NCI-H524 (cell line): ENCODE measurements around the gene RNF220.
"Not testable (repeated sequence)": the region's sequence is repeated elsewhere in the genome, so short reads cannot be mapped to it uniquely, and the experiment has no call there.

ENCODE experiments used
- DNase-seq, 2 experiments: peaks; one replicate each; lab custom pipeline; 2025; lab: John Stamatoyannopoulos, UW

Gene RNF220

GRCh38 chr1:44654621-44655187 is 249.6 kb downstream of the RNF220 start:
- no peak for DNase-seq

GRCh38 chr1:44655609-44656008 is 250.6 kb downstream of the RNF220 start:
- DNase-seq: peak in 1 of 2 experiments; percentile 40

GRCh38 chr1:44659566-44659965 is 254.5 kb downstream of the RNF220 start:
- no peak for DNase-seq

- DNase-seq: peak; percentile 58 to 73
Observed at GRCh38 chr1:44660176-44660575, 255.1 kb downstream of the RNF220 start.

GRCh38 chr1:44661781-44662682 is 257.0 kb downstream of the RNF220 start:
- DNase-seq: peak; percentile 93 to 98

- peak in 1 of 2 experiments; percentile 24 for DNase-seq
Observed at GRCh38 chr1:44662683-44663030, 257.6 kb downstream of the RNF220 start.

- no peak for DNase-seq
Observed at GRCh38 chr1:44663417-44663816, 258.4 kb downstream of the RNF220 start.

- DNase-seq: no peak
Observed at GRCh38 chr1:44664730-44665370, 259.8 kb downstream of the RNF220 start.

- not testable (repeated sequence) for DNase-seq
Observed at GRCh38 chr1:44666719-44667118, 261.7 kb downstream of the RNF220 start.

GRCh38 chr1:44670751-44671640 is 265.9 kb downstream of the RNF220 start:
- DNase-seq: no peak

GRCh38 chr1:44672254-44672955 is 267.4 kb downstream of the RNF220 start:
- DNase-seq: no peak

- DNase-seq: peak; percentile 53 to 57
Observed at GRCh38 chr1:44672961-44673674, 268.1 kb downstream of the RNF220 start.

GRCh38 chr1:44673675-44674112 is 268.6 kb downstream of the RNF220 start:
- peak in 1 of 2 experiments; percentile 41 for DNase-seq

- peak; percentile 97 to 98 for DNase-seq
Observed at GRCh38 chr1:44674113-44675000, 269.3 kb downstream of the RNF220 start, which contains the start of the genes ARMH1 and TMEM53. ARMH1 (plus strand) TSS chr1:44674714; CDS start chr1:44689698, 14,984 bp downstream. TMEM53 (minus strand) TSS chr1:44674481; CDS start chr1:44674391, 90 bp downstream.

- no peak for DNase-seq
Observed at GRCh38 chr1:44675186-44675585, 270.1 kb downstream of the RNF220 start.

- DNase-seq: no peak
Observed at GRCh38 chr1:44676484-44677200, 271.6 kb downstream of the RNF220 start.

- peak in 1 of 2 experiments; percentile 35 for DNase-seq
Observed at GRCh38 chr1:44677201-44677766, 272.2 kb downstream of the RNF220 start.

GRCh38 chr1:44678120-44678519 is 273.1 kb downstream of the RNF220 start:
- DNase-seq: no peak
